ENCODE measurements around the gene SCN1A.

Gene SCN1A

GRCh38 chr2:166090908-166091307 lies 36.9 kb downstream of the SCN1A start:
- TF ChIP-seq RAD21 (IDR thresholded peaks at IDR 0.05; ENCODE audit: low read depth) (no peak), EGR1 (IDR thresholded peaks at IDR 0.05) (no peak), CEBPB (IDR thresholded peaks at IDR 0.05) (no peak), FOXM1 (IDR thresholded peaks at IDR 0.05; ENCODE audit: borderline replicate concordance, low read depth) (no peak), TCF12 (IDR thresholded peaks at IDR 0.05; ENCODE audit: low read depth) (no peak), CREB1 (IDR thresholded peaks at IDR 0.05; ENCODE audit: low read depth) (no peak), TEAD4 (IDR thresholded peaks at IDR 0.05) (no peak), YY1 (IDR thresholded peaks at IDR 0.05; ENCODE audit: low read depth) (no peak), EP300 (IDR thresholded peaks at IDR 0.05; ENCODE audit: borderline replicate concordance) (no peak)

- TF ChIP-seq TEAD4 (IDR thresholded peaks at IDR 0.05) (no peak), TAF1 (IDR thresholded peaks at IDR 0.05; ENCODE audit: low read depth) (no peak), MAX (IDR thresholded peaks at IDR 0.05) (no peak), NFIC (IDR thresholded peaks at IDR 0.05) (no peak), CREB1 (IDR thresholded peaks at IDR 0.05; ENCODE audit: low read depth) (no peak), CEBPB (IDR thresholded peaks at IDR 0.05) (no peak), EGR1 (IDR thresholded peaks at IDR 0.05) (no peak), EP300 (IDR thresholded peaks at IDR 0.05; ENCODE audit: borderline replicate concordance) (no peak), REST (IDR thresholded peaks at IDR 0.05; ENCODE audit: low read depth) (no peak)
Observed at GRCh38 chr2:166090346-166090745, 37.5 kb downstream of the SCN1A start.

GRCh38 chr2:166088634-166089033 lies 39.2 kb downstream of the SCN1A start:
- TF ChIP-seq CREB1 (IDR thresholded peaks at IDR 0.05; ENCODE audit: low read depth) (no peak), EP300 (IDR thresholded peaks at IDR 0.05; ENCODE audit: borderline replicate concordance) (no peak), YY1 (IDR thresholded peaks at IDR 0.05; ENCODE audit: low read depth) (no peak), EGR1 (IDR thresholded peaks at IDR 0.05) (no peak), RAD21 (IDR thresholded peaks at IDR 0.05; ENCODE audit: low read depth) (no peak), REST (IDR thresholded peaks at IDR 0.05; ENCODE audit: low read depth) (no peak), CEBPB (IDR thresholded peaks at IDR 0.05) (no peak), TEAD4 (IDR thresholded peaks at IDR 0.05) (no peak), MAX (IDR thresholded peaks at IDR 0.05) (no peak), TAF1 (IDR thresholded peaks at IDR 0.05; ENCODE audit: low read depth) (no peak), FOXM1 (IDR thresholded peaks at IDR 0.05; ENCODE audit: borderline replicate concordance, low read depth) (no peak), NFIC (IDR thresholded peaks at IDR 0.05) (no peak), TCF12 (IDR thresholded peaks at IDR 0.05; ENCODE audit: low read depth) (no peak), ZBTB7A (IDR thresholded peaks at IDR 0.05; ENCODE audit: low read depth) (no peak)
- TF ChIP-seq, protein P1, sequence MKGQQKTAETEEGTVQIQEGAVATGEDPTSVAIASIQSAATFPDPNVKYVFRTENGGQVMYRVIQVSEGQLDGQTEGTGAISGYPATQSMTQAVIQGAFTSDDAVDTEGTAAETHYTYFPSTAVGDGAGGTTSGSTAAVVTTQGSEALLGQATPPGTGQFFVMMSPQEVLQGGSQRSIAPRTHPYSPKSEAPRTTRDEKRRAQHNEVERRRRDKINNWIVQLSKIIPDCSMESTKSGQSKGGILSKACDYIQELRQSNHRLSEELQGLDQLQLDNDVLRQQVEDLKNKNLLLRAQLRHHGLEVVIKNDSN (IDR thresholded peaks at IDR 0.05), result no peak

GRCh38 chr2:166084301-166084700 lies 43.5 kb downstream of the SCN1A start:
- TF ChIP-seq NFIC (IDR thresholded peaks at IDR 0.05) (no peak), YY1 (IDR thresholded peaks at IDR 0.05; ENCODE audit: low read depth) (no peak), TEAD4 (IDR thresholded peaks at IDR 0.05) (no peak), TCF12 (IDR thresholded peaks at IDR 0.05; ENCODE audit: low read depth) (no peak), RAD21 (IDR thresholded peaks at IDR 0.05; ENCODE audit: low read depth) (no peak), TAF1 (IDR thresholded peaks at IDR 0.05; ENCODE audit: low read depth) (no peak), REST (IDR thresholded peaks at IDR 0.05; ENCODE audit: low read depth) (no peak), MAX (IDR thresholded peaks at IDR 0.05) (no peak), EP300 (IDR thresholded peaks at IDR 0.05; ENCODE audit: borderline replicate concordance) (no peak), ZBTB7A (IDR thresholded peaks at IDR 0.05; ENCODE audit: low read depth) (no peak), CREB1 (IDR thresholded peaks at IDR 0.05; ENCODE audit: low read depth) (no peak), FOXM1 (IDR thresholded peaks at IDR 0.05; ENCODE audit: borderline replicate concordance, low read depth) (no peak), EGR1 (IDR thresholded peaks at IDR 0.05) (no peak), CEBPB (IDR thresholded peaks at IDR 0.05) (no peak)
- TF ChIP-seq, protein P1 (IDR thresholded peaks at IDR 0.05), result no peak
